Measurements from ENCODE around the gene LYRM4.
"Not testable (repeated sequence)": the region's sequence is repeated elsewhere in the genome, so short reads cannot be mapped to it uniquely, and the experiment has no call there.

Gene LYRM4

GRCh38 chr6:5123296-5124143 is 137.2 kb downstream of the LYRM4 start:
- H3K27ac ChIP-seq = no peak overlapping the region
- no peak for TF ChIP-seq ZFX (IDR thresholded peaks at IDR 0.05; ENCODE audit: borderline replicate concordance)
- TF ChIP-seq CTCF (IDR thresholded peaks at IDR 0.05) = no peak

- no peak overlapping the region for H3K27ac ChIP-seq
- TF ChIP-seq ZFX (IDR thresholded peaks at IDR 0.05; ENCODE audit: borderline replicate concordance) (no peak), CTCF (IDR thresholded peaks at IDR 0.05) (no peak)
These were observed 138.1 kb downstream of the LYRM4 start for GRCh38 chr6:5122504-5123112.

GRCh38 chr6:5121956-5122355 is 138.8 kb downstream of the LYRM4 start:
- no peak for TF ChIP-seq ZFX (IDR thresholded peaks at IDR 0.05; ENCODE audit: borderline replicate concordance)
- TF ChIP-seq CTCF (IDR thresholded peaks at IDR 0.05) = no peak
- no peak overlapping the region for H3K27ac ChIP-seq

- TF ChIP-seq CTCF (IDR thresholded peaks at IDR 0.05) = no peak
- no peak for TF ChIP-seq ZFX (IDR thresholded peaks at IDR 0.05; ENCODE audit: borderline replicate concordance)
These were observed 139.3 kb downstream of the LYRM4 start for GRCh38 chr6:5121479-5121878.

GRCh38 chr6:5120543-5120942 is 140.2 kb downstream of the LYRM4 start:
- not testable (repeated sequence) for H3K27ac ChIP-seq

More at GRCh38 chr6:5121479-5121878, 139.3 kb downstream of the LYRM4 start:
- H3K27ac ChIP-seq = no peak overlapping the region

- no peak overlapping the region for H3K27ac ChIP-seq
- TF ChIP-seq ZFX (IDR thresholded peaks at IDR 0.05; ENCODE audit: borderline replicate concordance) (no peak), CTCF (IDR thresholded peaks at IDR 0.05) (no peak)
These were observed 140.7 kb downstream of the LYRM4 start for GRCh38 chr6:5120011-5120410.

- TF ChIP-seq CTCF (IDR thresholded peaks at IDR 0.05) = no peak
- TF ChIP-seq ZFX (IDR thresholded peaks at IDR 0.05; ENCODE audit: borderline replicate concordance) = no peak
- H3K27ac ChIP-seq = no peak overlapping the region
These were observed 141.4 kb downstream of the LYRM4 start for GRCh38 chr6:5119090-5119951.
